ENCODE data around the gene NFE2L2.
"Not testable (repeated sequence)": the region's sequence is repeated elsewhere in the genome, so short reads cannot be mapped to it uniquely, and the experiment has no call there.

Gene NFE2L2

DNA sequence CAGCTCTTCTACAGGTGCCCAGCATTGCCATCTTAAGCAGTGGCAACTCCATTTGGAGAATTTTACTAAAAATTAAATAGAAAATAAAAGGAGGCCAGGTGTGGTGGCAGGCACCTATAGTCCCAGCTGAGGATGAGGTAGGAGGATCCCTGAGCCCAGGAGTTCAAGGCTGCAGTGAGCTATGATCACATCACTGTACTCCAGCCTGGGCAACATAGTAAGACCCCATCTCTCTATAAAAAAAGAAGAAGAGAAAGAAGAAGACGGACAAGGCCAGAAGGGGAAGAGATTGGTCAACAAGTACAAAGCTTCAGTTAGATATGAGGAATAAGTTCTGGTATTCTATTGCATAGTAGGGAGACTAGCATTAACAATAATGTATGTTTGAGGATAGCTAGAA lies 73.6 kb downstream of the NFE2L2 start:
- TF ChIP-seq CTCF (IDR thresholded peaks at IDR 0.05; ENCODE audit: borderline replicate concordance, insufficient read depth, low read depth, low read length), result no peak

GRCh38 chr2:177188482-177189469 lies 75.8 kb downstream of the NFE2L2 start:
- H3K4me3 ChIP-seq (ENCODE audit: low read depth, low read length), result no peak overlapping the region
- no peak for TF ChIP-seq CTCF (IDR thresholded peaks at IDR 0.05; ENCODE audit: borderline replicate concordance, insufficient read depth, low read depth, low read length)

More for the DNA sequence above, 73.6 kb downstream of the NFE2L2 start:
- H3K4me3 ChIP-seq (ENCODE audit: low read depth, low read length), result no peak overlapping the region

DNA sequence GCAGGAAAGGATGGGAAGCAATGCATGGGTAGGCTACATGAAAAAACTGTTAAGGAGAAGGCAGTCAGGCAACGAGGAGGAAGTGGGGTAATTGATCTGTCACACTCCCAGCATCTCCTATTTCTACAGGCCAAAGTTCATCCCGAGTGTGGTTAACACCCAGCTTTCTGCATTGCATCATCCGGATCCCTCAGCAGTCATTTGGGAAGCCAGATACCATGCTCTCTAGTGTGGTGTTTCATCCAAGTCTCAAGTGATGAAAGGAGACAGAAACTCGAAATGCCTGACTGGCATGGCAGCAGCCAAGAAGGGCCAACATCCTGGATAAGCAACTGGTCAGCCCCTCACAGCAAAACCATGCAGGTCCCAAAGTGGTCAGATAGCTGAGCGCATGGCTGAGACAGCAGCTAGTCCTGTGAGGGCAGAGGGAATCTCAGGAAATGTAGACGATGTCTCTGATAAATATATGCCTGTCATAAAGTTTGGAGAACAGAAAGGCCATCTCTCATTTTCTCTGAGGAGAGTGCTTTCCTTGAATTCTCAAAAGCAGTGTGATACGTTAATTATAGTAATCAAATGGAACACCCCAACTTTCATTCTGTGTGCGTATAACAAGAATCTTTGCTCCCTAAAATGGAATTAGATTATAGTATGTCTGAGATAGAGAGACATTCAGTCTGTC lies 76.8 kb downstream of the NFE2L2 start:
- no peak for TF ChIP-seq CTCF (IDR thresholded peaks at IDR 0.05; ENCODE audit: borderline replicate concordance, insufficient read depth, low read depth, low read length)
- H3K4me3 ChIP-seq (ENCODE audit: low read depth, low read length), result no peak overlapping the region

DNA sequence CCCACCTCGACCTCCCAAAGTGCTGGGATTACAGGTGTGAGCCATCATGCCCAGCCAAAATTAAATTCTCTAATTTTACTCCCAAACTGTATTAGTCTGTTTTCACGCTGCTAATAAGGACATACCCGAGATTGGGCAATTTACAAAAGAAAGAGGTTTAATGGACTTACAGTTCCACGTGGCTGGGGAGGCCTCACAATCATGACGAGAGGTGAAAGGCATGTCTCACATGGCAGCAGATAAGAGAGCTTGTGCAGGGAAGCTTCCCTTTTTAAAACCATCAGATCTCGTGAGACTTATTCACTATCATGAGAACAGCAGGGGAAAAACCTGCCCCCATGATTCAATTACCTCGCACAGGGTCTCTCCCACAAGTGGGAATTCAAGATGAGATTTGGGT lies 78.5 kb downstream of the NFE2L2 start:
- not testable (repeated sequence) for H3K4me3 ChIP-seq (ENCODE audit: low read depth, low read length)

DNA sequence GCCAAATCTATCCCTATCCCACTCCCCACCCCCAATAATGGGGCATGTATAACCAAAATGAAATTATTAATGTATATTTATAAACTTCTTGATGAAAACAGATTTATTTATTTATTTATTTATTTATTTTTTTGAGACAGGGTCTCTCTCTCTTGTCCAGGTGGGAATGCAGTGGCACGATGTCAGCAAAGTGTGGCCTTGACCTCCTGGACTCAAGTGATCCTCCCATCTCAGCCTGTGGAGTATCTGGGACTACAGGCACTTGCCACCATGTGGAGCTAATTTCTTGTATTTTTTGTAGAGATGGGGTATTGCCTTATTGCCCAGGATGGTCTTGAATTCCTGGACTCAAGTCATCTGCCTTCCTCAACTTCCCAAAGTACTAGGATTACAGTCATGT lies 79.9 kb downstream of the NFE2L2 start:
- TF ChIP-seq CTCF (IDR thresholded peaks at IDR 0.05; ENCODE audit: borderline replicate concordance, insufficient read depth, low read depth, low read length), result no peak
- no peak overlapping the region for H3K4me3 ChIP-seq (ENCODE audit: low read depth, low read length)

DNA sequence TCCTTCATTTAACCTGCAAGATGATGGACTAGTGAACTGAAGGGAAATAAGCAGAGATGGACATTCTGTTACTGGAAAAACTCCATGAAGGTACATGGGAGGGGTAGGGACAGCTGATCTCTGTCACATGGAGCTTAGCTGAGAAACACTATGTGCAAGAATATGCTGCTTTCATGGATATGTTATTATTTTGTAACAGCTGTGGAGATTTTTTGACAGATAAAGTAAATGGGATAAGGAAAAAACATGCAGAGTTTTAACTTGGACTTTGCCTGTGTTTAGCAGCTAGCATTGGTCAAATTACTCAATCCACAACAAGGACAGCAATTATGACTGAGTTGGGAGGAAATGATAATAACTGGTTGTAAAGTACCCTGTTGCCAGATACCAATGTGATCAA lies 80.7 kb downstream of the NFE2L2 start:
- TF ChIP-seq CTCF (IDR thresholded peaks at IDR 0.05; ENCODE audit: borderline replicate concordance, insufficient read depth, low read depth, low read length), result no peak
- H3K4me3 ChIP-seq (ENCODE audit: low read depth, low read length), result no peak overlapping the region
